Endodermal cell (in vitro differentiated cells): Measurements from ENCODE around the gene OVOL3. TPM values are rescaled to one million over a fixed set of nuclear protein-coding genes. Genes with fewer than 3 reads are reported as not detected.

ENCODE experiments used
- DNase-seq: peaks from one replicate; pipeline ENCODE4 v3.0.0-alpha.2; 2017
- H3K27ac ChIP-seq: 2 replicates; pipeline ENCODE4 v1.5.1; 2013; ENCODE audit warnings: mild to moderate bottlenecking, low read depth, low read length, moderate library complexity
- H3K27me3 ChIP-seq: 2 replicates; pipeline ENCODE4 v1.6.1; 2013; ENCODE audit warnings: mild to moderate bottlenecking, low read length, moderate library complexity; ENCODE audit not compliant: insufficient read depth, control insufficient read depth, poor library complexity, severe bottlenecking
- H3K36me3 ChIP-seq: 2 replicates; pipeline ENCODE4 v1.7.0; 2013; ENCODE audit warnings: mild to moderate bottlenecking, low read length, moderate library complexity; ENCODE audit not compliant: control insufficient read depth, insufficient read depth
- H3K4me1 ChIP-seq: one replicate; pipeline ENCODE4 v1.7.0; 2013; ENCODE audit warnings: low read length; ENCODE audit not compliant: control insufficient read depth, insufficient read depth
- H3K4me3 ChIP-seq: 2 replicates; pipeline ENCODE4 v1.5.1; 2013; ENCODE audit warnings: mild to moderate bottlenecking, low read length, moderate library complexity
- H3K9ac ChIP-seq: 2 replicates; pipeline ENCODE4 v1.6.1; 2013; ENCODE audit warnings: mild to moderate bottlenecking, low read length, moderate library complexity; ENCODE audit not compliant: poor library complexity, severe bottlenecking; ENCODE audit errors: extremely low read depth
- H3K9me3 ChIP-seq: 2 replicates; pipeline ENCODE4 v1.6.1; 2013; ENCODE audit warnings: mild to moderate bottlenecking, low read length, moderate library complexity; ENCODE audit not compliant: control insufficient read depth
- H3K27ac Mint-ChIP-seq: 2 replicates; pipeline ENCODE4 v1.8.0; 2020; ENCODE audit warnings: mixed read lengths
- H3K27me3 Mint-ChIP-seq: 2 replicates; pipeline ENCODE4 v1.8.0; 2021; ENCODE audit warnings: mild to moderate bottlenecking, mixed read lengths; ENCODE audit not compliant: insufficient read depth
- H3K36me3 Mint-ChIP-seq: 2 replicates; pipeline ENCODE4 v1.8.0; 2020; ENCODE audit warnings: low read depth, mixed read lengths
- H3K4me1 Mint-ChIP-seq: 2 replicates; pipeline ENCODE4 v1.8.0; 2020; ENCODE audit warnings: mixed read lengths
- H3K4me3 Mint-ChIP-seq: 2 replicates; pipeline ENCODE4 v1.8.0; 2020; ENCODE audit warnings: mild to moderate bottlenecking, moderate library complexity, mixed read lengths
- H3K9me3 Mint-ChIP-seq: 2 replicates; pipeline ENCODE4 v1.8.0; 2020; ENCODE audit warnings: mild to moderate bottlenecking, mixed read lengths
- WGBS, 2 experiments: methylation state at CpG; one replicate each; pipeline versions ENCODE4 v1.1.5 to v1.1.7; 2013; ENCODE audit warnings: missing lambda C conversion rate in 2 of 2, mixed read lengths in 1 of 2; ENCODE audit not compliant: insufficient coverage in 1 of 2, insufficient read length in 1 of 2; 5-methylcytosine and 5-hydroxymethylcytosine counted together
- total RNA-seq, 2 donors: library from RNA; stranded (reverse); fragmentation: NEBNext Ultra II Directional in 1 of 2; extraction: Animal tissue kit (Norgen Biotek cat#: 25700) in 1 of 2; gene quantifications; 2 replicates in 1 of 2; 3 replicates in 1 of 2; pipeline ENCODE4 v1.2.1, GENCODE V29; 2021
- TF ChIP-seq, protein P1 (sequence below): fragments of 200-600 bp; sonication (generic); conservative IDR thresholded peaks from 2 replicates; pipeline ENCODE4 v1.5.0; 2021; ENCODE audit warnings: antibody characterized with exemption, mild to moderate bottlenecking

OVOL3 gene
- total RNA-seq, 2 donors from 2014 or later: not detected

DNA sequence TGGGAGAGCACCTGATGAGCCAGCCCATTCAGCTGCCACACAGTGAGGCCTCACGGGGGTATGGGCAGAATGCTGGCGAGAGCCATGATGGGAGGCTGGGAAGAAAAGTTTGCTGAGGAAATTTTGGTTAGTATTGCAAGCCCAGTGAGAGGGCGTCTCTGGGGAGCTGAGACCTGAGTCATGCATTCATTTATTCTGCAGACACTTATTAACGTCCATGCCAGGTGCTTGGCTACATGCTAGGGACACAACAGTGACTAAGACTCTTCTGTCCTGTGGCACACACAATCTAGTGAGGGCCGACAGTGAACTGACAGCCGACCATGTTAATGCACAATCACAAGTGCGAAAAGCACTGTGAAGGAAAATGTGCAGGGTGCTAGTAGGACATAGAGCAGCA lies 29.0 kb upstream of the OVOL3 start:
- no peak overlapping the region for H3K4me3 ChIP-seq
- no peaks in the 10 kb centered on the region for H3K9me3 ChIP-seq
- Mint-ChIP-seq H3K36me3 (peaks cover 66% of the 10 kb centered on the region), H3K4me3 (no peak overlapping the region), H3K4me1 (no peaks in the 10 kb centered on the region), H3K9me3 (no peaks in the 10 kb centered on the region), H3K27me3 (no peaks in the 10 kb centered on the region), H3K27ac (no peak overlapping the region)
- H3K27ac ChIP-seq: no peak overlapping the region
- H3K9ac ChIP-seq: no peak overlapping the region
- 92 to 93% methylated on average over 6 to 7 of the region's 7 CpGs for WGBS, 2 experiments
- DNase-seq: no peak
- no peaks in the 10 kb centered on the region for H3K27me3 ChIP-seq
- TF ChIP-seq, protein P1, sequence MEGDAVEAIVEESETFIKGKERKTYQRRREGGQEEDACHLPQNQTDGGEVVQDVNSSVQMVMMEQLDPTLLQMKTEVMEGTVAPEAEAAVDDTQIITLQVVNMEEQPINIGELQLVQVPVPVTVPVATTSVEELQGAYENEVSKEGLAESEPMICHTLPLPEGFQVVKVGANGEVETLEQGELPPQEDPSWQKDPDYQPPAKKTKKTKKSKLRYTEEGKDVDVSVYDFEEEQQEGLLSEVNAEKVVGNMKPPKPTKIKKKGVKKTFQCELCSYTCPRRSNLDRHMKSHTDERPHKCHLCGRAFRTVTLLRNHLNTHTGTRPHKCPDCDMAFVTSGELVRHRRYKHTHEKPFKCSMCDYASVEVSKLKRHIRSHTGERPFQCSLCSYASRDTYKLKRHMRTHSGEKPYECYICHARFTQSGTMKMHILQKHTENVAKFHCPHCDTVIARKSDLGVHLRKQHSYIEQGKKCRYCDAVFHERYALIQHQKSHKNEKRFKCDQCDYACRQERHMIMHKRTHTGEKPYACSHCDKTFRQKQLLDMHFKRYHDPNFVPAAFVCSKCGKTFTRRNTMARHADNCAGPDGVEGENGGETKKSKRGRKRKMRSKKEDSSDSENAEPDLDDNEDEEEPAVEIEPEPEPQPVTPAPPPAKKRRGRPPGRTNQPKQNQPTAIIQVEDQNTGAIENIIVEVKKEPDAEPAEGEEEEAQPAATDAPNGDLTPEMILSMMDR: no peak
- H3K4me1 ChIP-seq: no peaks in the 10 kb centered on the region
- H3K36me3 ChIP-seq: peaks cover 62% of the 10 kb centered on the region

DNA sequence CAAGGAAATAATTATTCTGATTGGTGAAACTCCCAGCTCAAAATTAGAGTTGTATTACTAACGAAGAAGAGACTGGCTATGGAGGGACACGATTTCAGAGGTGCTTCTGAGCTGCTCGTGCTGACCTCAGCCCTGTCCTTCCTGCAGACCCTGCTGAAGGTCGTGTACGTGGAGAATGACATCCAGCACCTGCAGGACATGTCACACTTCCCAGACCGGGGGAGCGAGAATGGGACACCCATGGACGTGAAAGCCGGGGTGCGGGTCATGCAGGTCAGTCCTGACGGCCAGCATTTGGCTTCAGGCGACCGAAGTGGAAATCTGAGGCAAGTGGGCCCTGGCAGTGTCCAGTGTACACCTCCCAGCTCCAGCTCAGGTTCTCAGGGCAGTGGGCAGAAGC lies 28.0 kb upstream of the OVOL3 start:
- no peaks in the 10 kb centered on the region for H3K27me3 ChIP-seq
- Mint-ChIP-seq H3K27me3 (no peaks in the 10 kb centered on the region), H3K4me1 (no peaks in the 10 kb centered on the region), H3K36me3 (peaks cover 63% of the 10 kb centered on the region), H3K27ac (no peak overlapping the region), H3K4me3 (no peak overlapping the region), H3K9me3 (no peaks in the 10 kb centered on the region)
- no peak for DNase-seq
- H3K4me3 ChIP-seq: no peak overlapping the region
- no peak overlapping the region for H3K9ac ChIP-seq
- H3K4me1 ChIP-seq: no peaks in the 10 kb centered on the region
- H3K9me3 ChIP-seq: no peaks in the 10 kb centered on the region
- peaks cover 61% of the 10 kb centered on the region for H3K36me3 ChIP-seq
- H3K27ac ChIP-seq: no peak overlapping the region
- WGBS, 2 experiments: 92 to 100% methylated on average over 7 to 13 of the region's 13 CpGs
- TF ChIP-seq, protein P1: no peak

DNA sequence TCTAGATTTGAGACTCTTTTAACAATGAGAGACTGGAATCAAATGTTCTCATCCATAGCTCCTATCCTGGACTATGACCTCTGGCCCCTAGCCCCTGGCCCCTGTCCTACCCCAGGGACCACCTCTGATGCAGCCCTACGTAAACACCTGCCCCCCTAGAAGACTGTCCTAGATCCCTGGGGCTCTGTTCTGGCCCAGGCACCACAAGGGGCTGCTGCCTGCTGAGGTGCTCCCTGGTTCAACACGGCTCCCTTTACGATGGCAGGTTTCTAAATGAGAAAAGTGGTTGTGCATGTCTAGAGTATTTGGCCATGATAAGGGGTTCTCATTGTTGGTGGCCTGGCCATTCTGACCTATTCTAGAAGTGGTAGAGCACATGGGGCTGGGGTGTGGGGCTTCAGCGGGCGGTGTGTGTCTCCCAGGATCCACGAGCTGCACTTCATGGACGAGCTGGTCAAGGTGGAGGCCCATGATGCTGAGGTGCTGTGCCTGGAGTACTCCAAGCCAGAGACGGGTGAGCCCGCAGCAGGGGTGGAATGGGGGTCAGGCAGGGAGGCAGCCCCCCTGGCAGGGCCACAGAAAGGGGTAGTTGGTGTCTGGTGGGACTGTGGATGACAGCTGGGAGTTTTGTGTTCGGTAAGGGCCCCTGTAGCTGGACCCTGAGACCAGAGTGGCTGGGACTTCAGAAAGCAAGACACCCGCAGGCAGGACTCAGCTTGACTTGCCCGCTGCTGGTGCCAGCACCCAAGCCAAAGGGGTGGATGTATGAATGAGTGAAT lies 26.5 kb upstream of the OVOL3 start:
- no peaks in the 10 kb centered on the region for H3K27me3 Mint-ChIP-seq
- no peaks in the 10 kb centered on the region for H3K4me1 Mint-ChIP-seq
- TF ChIP-seq, protein P1: no peak
- H3K27me3 ChIP-seq: no peaks in the 10 kb centered on the region
- no peak overlapping the region for H3K4me3 ChIP-seq
- no peaks in the 10 kb centered on the region for H3K9me3 ChIP-seq
- no peak overlapping the region for H3K9ac ChIP-seq
- peaks cover 67% of the 10 kb centered on the region for H3K36me3 ChIP-seq
- WGBS, 2 experiments: 95 to 100% methylated on average over 7 to 12 of the region's 12 CpGs
- no peak overlapping the region for H3K27ac Mint-ChIP-seq
- no peak overlapping the region for H3K4me3 Mint-ChIP-seq
- no peaks in the 10 kb centered on the region for H3K9me3 Mint-ChIP-seq
- peaks cover 69% of the 10 kb centered on the region for H3K36me3 Mint-ChIP-seq
- DNase-seq: no peak
- no peaks in the 10 kb centered on the region for H3K4me1 ChIP-seq
- H3K27ac ChIP-seq: no peak overlapping the region
